Common myeloid progenitor, CD34-positive (primary cell): ENCODE results near the gene FN3K.
A peak's percentile ranks its signal among the peaks of the same experiment; 100 is the strongest.

ENCODE experiments used
- CTCF ChIA-PET: fragments of 350-600 bp; sonication (Branson Sonifier 250); formaldehyde crosslinking; loops from one replicate; lab custom pipeline; 2021; ENCODE audit warnings: antibody characterized with exemption; lab: Charles Lee
- POLR2A ChIA-PET: fragments of 350-600 bp; sonication (Branson Sonifier 250); formaldehyde crosslinking; loops from one replicate; lab custom pipeline; 2021; ENCODE audit warnings: antibody characterized with exemption; lab: Charles Lee
- DNase-seq, 3 donors: peaks; one replicate each; pipeline versions ENCODE4 v3.0.0 to v3.0.0-alpha.2; 2013
- H3K27ac ChIP-seq, 2 experiments: 1 replicate in 1 of 2; 2 replicates in 1 of 2; pipeline ENCODE4 v1.7.0; 2013; ENCODE audit warnings: inconsistent platforms in 2 of 2, low read length in 2 of 2, mild to moderate bottlenecking in 2 of 2, low read depth in 1 of 2, moderate library complexity in 1 of 2; ENCODE audit not compliant: severe bottlenecking in 2 of 2, insufficient read depth in 1 of 2, poor library complexity in 1 of 2
- H3K27me3 ChIP-seq, 5 experiments: replicated peaks in 2 of 5; 1 replicate in 3 of 5; 2 replicates in 2 of 5; pipeline versions ENCODE4 v1.6.1 to v1.7.0; 2013; ENCODE audit warnings: low read length in 4 of 5, mild to moderate bottlenecking in 2 of 5, moderate library complexity in 2 of 5, inconsistent platforms in 1 of 5; ENCODE audit not compliant: insufficient read depth in 5 of 5, control insufficient read depth in 4 of 5
- H3K36me3 ChIP-seq, 4 experiments: 1 replicate in 2 of 4; 2 replicates in 2 of 4; pipeline versions ENCODE4 v1.6.1 to v1.7.0; 2013; ENCODE audit warnings: low read length in 3 of 4, control low read depth in 1 of 4, mild to moderate bottlenecking in 1 of 4; ENCODE audit not compliant: control insufficient read depth in 4 of 4, insufficient read depth in 4 of 4
- H3K4me1 ChIP-seq, 4 experiments: 1 replicate in 3 of 4; 2 replicates in 1 of 4; pipeline versions ENCODE4 v1.6.1 to v1.7.1; 2013; ENCODE audit warnings: low read length in 3 of 4, mild to moderate bottlenecking in 3 of 4, control low read depth in 1 of 4, inconsistent platforms in 1 of 4, moderate library complexity in 1 of 4; ENCODE audit not compliant: control insufficient read depth in 4 of 4, insufficient read depth in 4 of 4; ENCODE audit errors: control extremely low read depth in 1 of 4
- H3K4me3 ChIP-seq, 7 experiments: 1 replicate in 4 of 7; 2 replicates in 3 of 7; pipeline versions ENCODE4 v1.5.1 to v1.7.0; 2013; ENCODE audit warnings: mild to moderate bottlenecking in 7 of 7, low read length in 6 of 7, moderate library complexity in 6 of 7, inconsistent platforms in 2 of 7, low read depth in 2 of 7, control low read depth in 1 of 7; ENCODE audit not compliant: insufficient read depth in 4 of 7, control insufficient read depth in 1 of 7; ENCODE audit errors: extremely low read depth in 1 of 7
- H3K9me3 ChIP-seq, 5 experiments: 1 replicate in 4 of 5; 2 replicates in 1 of 5; pipeline versions ENCODE4 v1.6.1 to v1.7.1; 2013; ENCODE audit warnings: low read length in 4 of 5, mild to moderate bottlenecking in 2 of 5, inconsistent platforms in 1 of 5, low read depth in 1 of 5, moderate library complexity in 1 of 5; ENCODE audit not compliant: control insufficient read depth in 4 of 5, insufficient read depth in 2 of 5; ENCODE audit errors: control extremely low read depth in 1 of 5
- WGBS: methylation state at CpG from one replicate; pipeline ENCODE4 v1.1.5; 2013; ENCODE audit not compliant: insufficient coverage; 5-methylcytosine and 5-hydroxymethylcytosine counted together

FN3K gene

GRCh38 chr17:82726427-82726826, 9.0 kb upstream of the FN3K start:
- Histone ChIP-seq H3K4me1 (no peaks in the 10 kb centered on the region), H3K4me3 (no peak overlapping the region), H3K9me3 (no peaks in the 10 kb centered on the region), H3K27ac (no peak overlapping the region), H3K36me3 (peaks cover 4 to 47% (median 32%) of the 10 kb centered on the region in 4 experiments), H3K27me3 (no peaks in the 10 kb centered on the region)
- CTCF ChIA-PET = interaction anchor here (1.3 to 1.4 kb wide), 2 partner anchors 9 to 11 kb away, joined by 4 to 5 read pairs; partner anchors contain the start of gene FN3KRP
- DNase-seq = no peak
- POLR2A ChIA-PET = no interaction called here
- 96% methylated on average over 10 of the region's 10 CpGs for WGBS

- POLR2A ChIA-PET = no interaction called here
- peaks cover 1 to 18% (median 8%) of the 10 kb centered on the region in 5 experiments for H3K9me3 ChIP-seq
- no peaks in the 10 kb centered on the region for H3K4me1 ChIP-seq
- no peaks in the 10 kb centered on the region for H3K27me3 ChIP-seq
- no peak overlapping the region for H3K27ac ChIP-seq
- peaks cover 8 to 44% (median 28%) of the 10 kb centered on the region in 4 experiments for H3K36me3 ChIP-seq
- DNase-seq = no peak
- CTCF ChIA-PET = interaction anchor here (1.0 kb wide), 1 partner anchor 13 kb away, joined by 4 read pairs; the partner anchor contains the start of gene FN3KRP
- WGBS = 90% methylated on average over 48 of the region's 48 CpGs
- H3K4me3 ChIP-seq = no peak overlapping the region
These were observed 5.7 kb upstream of the FN3K start for GRCh38 chr17:82729479-82730260.

- peaks cover 6 to 31% (median 19%) of the 10 kb centered on the region in 4 experiments for H3K36me3 ChIP-seq
- peaks cover 0 to 10% (median 10%) of the 10 kb centered on the region in 4 experiments for H3K4me1 ChIP-seq
- peaks cover 1 to 18% (median 8%) of the 10 kb centered on the region in 5 experiments for H3K9me3 ChIP-seq
- H3K4me3 ChIP-seq = no peak overlapping the region
- DNase-seq = no peak
- WGBS = 100% methylated on average over 5 of the region's 13 CpGs
- no peaks in the 10 kb centered on the region for H3K27me3 ChIP-seq
- CTCF ChIA-PET = interaction anchor here (1.4 kb wide), 1 partner anchor 21 kb away, joined by 3 read pairs; no protein-coding TSS in a partner anchor
- POLR2A ChIA-PET = no interaction called here
- no peak overlapping the region for H3K27ac ChIP-seq
These were observed 3.2 kb upstream of the FN3K start for GRCh38 chr17:82732118-82732743.

- Histone ChIP-seq H3K4me3 (no peak overlapping the region), H3K27me3 (no peaks in the 10 kb centered on the region), H3K4me1 (peaks cover 0 to 10% (median 10%) of the 10 kb centered on the region in 4 experiments), H3K9me3 (peaks cover 1 to 24% (median 21%) of the 10 kb centered on the region in 5 experiments), H3K36me3 (peaks cover 8 to 29% (median 14%) of the 10 kb centered on the region in 4 experiments), H3K27ac (no peak overlapping the region)
- POLR2A ChIA-PET = no interaction called here
- over 99% methylated on average over 16 of the region's 18 CpGs for WGBS
- CTCF ChIA-PET = interaction anchor here (0.7 kb wide), 1 partner anchor 13 kb away, joined by 3 read pairs; no protein-coding TSS in a partner anchor
- no peak for DNase-seq
These were observed 1.2 kb downstream of the FN3K start for GRCh38 chr17:82736511-82737185.

- peaks cover 1 to 18% (median 17%) of the 10 kb centered on the region in 5 experiments for H3K9me3 ChIP-seq
- peak in 1 of 3 donors; percentile 48 for DNase-seq
- peaks cover 0 to 10% (median 10%) of the 10 kb centered on the region in 4 experiments for H3K4me1 ChIP-seq
- H3K4me3 ChIP-seq = no peak overlapping the region
- H3K27me3 ChIP-seq = no peaks in the 10 kb centered on the region
- 91% methylated on average over 18 of the region's 26 CpGs for WGBS
- CTCF ChIA-PET = interaction anchor here (1.5 kb wide), 1 partner anchor 11 kb away, joined by 4 read pairs; no protein-coding TSS in a partner anchor
- no peak overlapping the region for H3K27ac ChIP-seq
- H3K36me3 ChIP-seq = peaks cover 5 to 25% (median 14%) of the 10 kb centered on the region in 4 experiments
- POLR2A ChIA-PET = interaction anchor here (0.6 kb wide), 1 partner anchor 96 kb away, joined by 4 read pairs; no protein-coding TSS in a partner anchor
These were observed 2.8 kb downstream of the FN3K start for GRCh38 chr17:82737967-82738877.
